K562 (cell line): Measurements from ENCODE around the gene OPN5. TPM values are rescaled to one million over a fixed set of nuclear protein-coding genes. Genes with fewer than 3 reads are reported as not detected.

Experiments
- ATAC-seq: fragments of 200-7000 bp; cut with Tn5 transposase; 3 replicates; pipeline ENCODE4 v1.9.1; 2020; ENCODE audit warnings: moderate library complexity
- BruUV-seq: library from RNA; stranded (reverse); fragments of 400-500 nt; replicated peaks from 2 replicates; lab custom pipeline; 2021; lab: Mats Ljungman, UMichigan
- CTCF ChIA-PET: fragments of 300-600 bp; formaldehyde crosslinking; extraction: SDS; loops from one replicate; lab custom pipeline; 2021; ENCODE audit warnings: low intra/inter-chr PET ratio; lab: Yijun Ruan, JAX
- POLR2A ChIA-PET: fragments of 300-600, 350-650 bp; sonication (Branson Sonifier 250); formaldehyde crosslinking; extraction: SDS; loops from one replicate; lab custom pipeline; 2021; ENCODE audit warnings: antibody characterized with exemption, inconsistent platforms; lab: Yijun Ruan, JAX
- DNase-seq, 4 experiments: peaks; one replicate each; pipeline versions ENCODE4 v3.0.0 to v3.0.0-alpha.2; 2011 to 2018; ENCODE audit warnings: low spot score in 3 of 4, mixed read lengths in 3 of 4; ENCODE audit errors: extremely low read depth in 1 of 4
- FAIRE-seq: peaks from 2 replicates; lab custom pipeline; 2011; peaks lifted over from hg19 to GRCh38; lab: Jason Lieb, UNC
- H2AFZ ChIP-seq: 2 replicates; pipeline ENCODE4 v1.6.0; 2011; ENCODE audit warnings: low read depth, low read length, control low read depth, inconsistent platforms
- H3K27ac ChIP-seq: fragments of 200-600 bp; 3 replicates; pipeline ENCODE4 v1.8.0; 2011; ENCODE audit warnings: low read depth, mild to moderate bottlenecking, control low read depth, inconsistent platforms, low read length, moderate library complexity, mixed read lengths; ENCODE audit errors: extremely low read depth
- H3K27me3 ChIP-seq, 2 experiments: fragments of 300-600 bp in 1 of 2; 2 replicates in 1 of 2; 3 replicates in 1 of 2; pipeline versions ENCODE4 v1.6.0 to v1.8.0; 2011; ENCODE audit warnings: inconsistent platforms in 2 of 2, low read length in 2 of 2, mild to moderate bottlenecking in 1 of 2, mixed read lengths in 1 of 2, moderate library complexity in 1 of 2; ENCODE audit not compliant: control insufficient read depth in 2 of 2, insufficient read depth in 2 of 2
- H3K36me3 ChIP-seq: fragments of 300-600 bp; 3 replicates; pipeline ENCODE4 v1.8.0; 2011; ENCODE audit warnings: mild to moderate bottlenecking, low read length, inconsistent platforms; ENCODE audit not compliant: control insufficient read depth, insufficient read depth
- H3K4me1 ChIP-seq, 2 experiments: fragments of 200-600 bp in 1 of 2; replicated peaks in 1 of 2; 2 replicates in 1 of 2; 3 replicates in 1 of 2; pipeline versions ENCODE4 v1.5.1 to v1.8.0; 2011; ENCODE audit warnings: inconsistent platforms in 2 of 2, low read length in 2 of 2, mild to moderate bottlenecking in 1 of 2, mixed read lengths in 1 of 2, moderate library complexity in 1 of 2; ENCODE audit not compliant: control insufficient read depth in 2 of 2, insufficient read depth in 2 of 2
- H3K4me2 ChIP-seq: 2 replicates; pipeline ENCODE4 v1.6.1; 2011; ENCODE audit warnings: low read length, control low read depth, inconsistent platforms, mixed read lengths; ENCODE audit not compliant: insufficient read depth
- H3K4me3 ChIP-seq: fragments of 200-600 bp; sonication (generic), shearing (Covaris generic); 2 replicates; pipeline ENCODE4 v1.5.1; 2016; ENCODE audit warnings: control low read depth, inconsistent platforms
- H3K79me2 ChIP-seq: fragments of 200-600 bp; 3 replicates; pipeline ENCODE4 v1.8.0; 2011; ENCODE audit warnings: low read length, inconsistent platforms; ENCODE audit not compliant: control insufficient read depth, insufficient read depth
- H3K9ac ChIP-seq, 2 experiments: 2 replicates each; pipeline versions ENCODE4 v1.6.0 to v1.6.1; 2011; ENCODE audit warnings: low read depth in 2 of 2, low read length in 2 of 2, control low read depth in 1 of 2, inconsistent platforms in 1 of 2, mild to moderate bottlenecking in 1 of 2, mixed read lengths in 1 of 2; ENCODE audit not compliant: insufficient read depth in 1 of 2
- H3K9me1 ChIP-seq: one replicate; pipeline ENCODE4 v1.6.0; 2011; ENCODE audit warnings: inconsistent platforms, mild to moderate bottlenecking, low read length, moderate library complexity; ENCODE audit not compliant: control insufficient read depth, insufficient read depth
- H3K9me3 ChIP-seq: replicated peaks from 2 replicates; pipeline ENCODE4 v1.5.1; 2011; ENCODE audit warnings: low read depth, low read length, inconsistent platforms; ENCODE audit not compliant: control insufficient read depth, insufficient read depth
- H4K20me1 ChIP-seq: replicated peaks from 2 replicates; pipeline ENCODE4 v1.6.1; 2011; ENCODE audit warnings: low read length, inconsistent platforms, mixed read lengths; ENCODE audit not compliant: control insufficient read depth, insufficient read depth
- CEBPG ChIP-seq, 3 experiments: fragments of 200-800 bp in 1 of 3; sonication (Bioruptor generic) in 1 of 3; sonication (generic) in 1 of 3; formaldehyde crosslinking in 1 of 3; IDR thresholded peaks in 2 of 3; conservative IDR thresholded peaks in 1 of 3; 2 replicates each; pipeline versions ENCODE4 v1.6.1 to v1.8.0; 2016 to 2022; ENCODE audit warnings: missing compliant biosample characterization in 2 of 3, missing genetic modification characterization in 2 of 3, mild to moderate bottlenecking in 1 of 3, missing genetic modification reagents in 1 of 3
- CTCF ChIP-seq, 3 experiments: IDR thresholded peaks in 2 of 3; conservative IDR thresholded peaks in 1 of 3; 2 replicates each; pipeline ENCODE4 v1.5.1; 2011 to 2012; ENCODE audit warnings: low read length in 3 of 3, mild to moderate bottlenecking in 3 of 3, control low read depth in 2 of 3, improper control_type of control experiment in 1 of 3, inconsistent platforms in 1 of 3, low read depth in 1 of 3, mixed read lengths in 1 of 3, moderate library complexity in 1 of 3; ENCODE audit not compliant: insufficient read depth in 2 of 3
- PKNOX1 ChIP-seq: fragments of 450-650 bp; IDR thresholded peaks from 2 replicates; pipeline ENCODE4 v1.6.1; 2016
- RAD21 ChIP-seq, 2 experiments: fragments of 250-450 bp in 1 of 2; fragments of 450-650 bp in 1 of 2; sonication (Bioruptor Pico) in 1 of 2; formaldehyde crosslinking in 1 of 2; IDR thresholded peaks in 1 of 2; conservative IDR thresholded peaks in 1 of 2; 2 replicates each; pipeline versions ENCODE4 v1.4.0 to v1.8.0; 2020 to 2022; ENCODE audit warnings: mild to moderate bottlenecking in 2 of 2, moderate library complexity in 1 of 2
- REST ChIP-seq, 2 experiments: fragments of 450-650 bp; formaldehyde crosslinking in 1 of 2; IDR thresholded peaks; 2 replicates each; pipeline versions ENCODE4 v1.4.0 to v1.6.1; 2014 to 2020; ENCODE audit warnings: mild to moderate bottlenecking in 2 of 2, borderline replicate concordance in 1 of 2, low read depth in 1 of 2
- ZNF175 ChIP-seq: fragments of 200-800 bp; sonication (Bioruptor generic); IDR thresholded peaks from 2 replicates; pipeline ENCODE4 v1.6.1; 2016; ENCODE audit warnings: low read depth, mild to moderate bottlenecking, missing genetic modification characterization, missing compliant biosample characterization
- WGBS: fragments of 100-300 bp; shearing (Covaris generic); methylation state at CpG from one replicate; pipeline ENCODE4 v1.1.6; 2016; ENCODE audit warnings: low coverage, mixed read lengths; ENCODE audit not compliant: insufficient coverage; ENCODE audit errors: missing lambda C conversion rate; 5-methylcytosine and 5-hydroxymethylcytosine counted together
- in situ Hi-C: fragments of 300-500 bp; cut with MboI; formaldehyde crosslinking; loops from 4 replicates; pipeline ENCODE4 v1.15.0; 2018; ENCODE audit warnings: inconsistent platforms, mixed read lengths
- intact Hi-C: fragments of 100-400 bp; cut with micrococcal nuclease; formaldehyde crosslinking; loops from 2 replicates; pipeline ENCODE4 v1.14.2; 2022
- polyA plus RNA-seq, 8 experiments: library from polyadenylated mRNA; depleted of rRNA in 4 of 8; stranded (reverse) in 5 of 8; unstranded in 3 of 8; fragments of >200 nt; fragmentation: Nextera tagmentation in 2 of 8; fragmentation: Illumina TruSeq in 1 of 8; extraction: Ambion mirVana in 2 of 8; extraction: Trizol in 1 of 8; gene quantifications; 2 replicates each; pipeline versions ENCODE4 v1.2.1 to v1.2.3, GENCODE V29; 2011 to 2014; ENCODE audit warnings: inconsistent platforms in 1 of 8, missing spikeins in 1 of 8
- total RNA-seq, 7 experiments: library from RNA; depleted of rRNA in 6 of 7; stranded (reverse); fragments of >200 nt in 6 of 7; fragmentation: Illumina TruSeq in 2 of 7; extraction: Trizol in 2 of 7; gene quantifications; 2 replicates each; pipeline versions ENCODE4 v1.2.1 to v1.2.3, GENCODE V29; 2011 to 2021; ENCODE audit warnings: low replicate concordance in 1 of 7

Gene OPN5
- total and polyA plus RNA-seq, 9 of the 15 experiments (the other 6 are each of a cell fraction or from before 2014, with no cell fraction given) = not detected

GRCh38 chr6:47733879-47734558, 47.8 kb upstream of the OPN5 start:
- no peaks in the 10 kb centered on the region for H3K9me1 ChIP-seq
- H3K27me3 ChIP-seq = no peaks in the 10 kb centered on the region
- no peaks in the 10 kb centered on the region for H3K36me3 ChIP-seq
- 0% methylated on average over 2 of the region's 2 CpGs for whole genome bisulfite sequencing
- ChIA-PET POLR2A (interaction anchor here (0.6 to 1.1 kb wide), 5 partner anchors 10 to 103 kb away, joined by 3 to 4 read pairs (median 3); no protein-coding TSS in a partner anchor), CTCF (interaction anchor here (0.5 to 3.3 kb wide), 7 partner anchors 85 to 799 kb away, joined by 3 to 19 read pairs (median 4); partner anchors contain the start of gene TNFRSF21)
- peak in 2 of 4 experiments; percentile 20 to 50 for DNase-seq
- H3K4me2 ChIP-seq = no peak overlapping the region
- H3K79me2 ChIP-seq = no peaks in the 10 kb centered on the region
- FAIRE-seq = peak; percentile 56
- in situ Hi-C loops = no loop called here
- H3K9ac ChIP-seq = no peak overlapping the region
- no peaks in the 10 kb centered on the region for H3K9me3 ChIP-seq
- BruUV-seq = no TSS peak
- H2AFZ ChIP-seq = no peak overlapping the region
- intact Hi-C loops = loop anchor here (1.0 kb wide), 2 partner anchors 103 to 320 kb away; no protein-coding TSS in a partner anchor
- H4K20me1 ChIP-seq = no peaks in the 10 kb centered on the region
- H3K27ac ChIP-seq = no peak overlapping the region
- ATAC-seq = peak; percentile 83
- no peak overlapping the region for H3K4me3 ChIP-seq
- no peaks in the 10 kb centered on the region for H3K4me1 ChIP-seq
- TF ChIP-seq CEBPG (CRISPR knock-in tag; IDR thresholded peaks at IDR 0.05) (no peak), CEBPG (tag; conservative IDR thresholded peaks at IDR 0.05 in 1 of 2, IDR thresholded peaks at IDR 0.05 in 1 of 2) (peak in 1 of 2 experiments; percentile 39; a peak in 1 of 4 replicates), RAD21 (CRISPR knock-in tag; conservative IDR thresholded peaks at IDR 0.05 in 1 of 2, IDR thresholded peaks at IDR 0.05 in 1 of 2) (peak; percentile 79 to 88), REST (IDR thresholded peaks at IDR 0.05; ENCODE audit: borderline replicate concordance) (peak; percentile 81), REST (CRISPR knock-in tag; IDR thresholded peaks at IDR 0.05; ENCODE audit: low read depth) (no peak), PKNOX1 (0 out of 2 replicates have a peak, but pooled peaks have one; percentile 29), CTCF (IDR thresholded peaks at IDR 0.05 in 2 of 3, conservative IDR thresholded peaks at IDR 0.05 in 1 of 3; ENCODE audit: insufficient read depth in 2 of 3, low read depth in 1 of 3, low read length in 3 of 3) (peak; percentile 20 to 65 (median 50); a peak in 5 of 6 replicates), ZNF175 (CRISPR knock-in tag) (no peak)
